Uterus (tissue), 2 donors: ENCODE data around the gene KCNH1.

Source experiments
- CTCF ChIP-seq, 4 experiments: fragments of 200-600 bp in 2 of 4; fragments of 450-650 bp in 2 of 4; sonication (generic) in 2 of 4; IDR thresholded peaks; one replicate each; pipeline ENCODE4 v1.5.1; 2016 to 2019; ENCODE audit warnings: antibody characterized with exemption in 4 of 4, mild to moderate bottlenecking in 2 of 4, moderate library complexity in 1 of 4
- POLR2A ChIP-seq, 2 donors: fragments of 450-650 bp; IDR thresholded peaks; one replicate each; pipeline ENCODE4 v1.6.1; 2016; ENCODE audit warnings: antibody characterized with exemption in 2 of 2, mild to moderate bottlenecking in 1 of 2, moderate library complexity in 1 of 2

- TF ChIP-seq CTCF (IDR thresholded peaks at IDR 0.05) (no peak), POLR2A (IDR thresholded peaks at IDR 0.05) (no peak)
These were observed 405.4 kb downstream of the KCNH1 start for GRCh38 chr1:210728437-210729149.
